Jurkat, Clone E6-1 (cell line): ENCODE measurements around the gene MADCAM1.

Experiments
- DNase-seq: peaks from one replicate; pipeline ENCODE4 v3.0.0-alpha.2; 2011; ENCODE audit warnings: low read depth, low spot score
- H3K4me3 ChIP-seq: 2 replicates; pipeline ENCODE4 v1.5.1; 2011; ENCODE audit warnings: mild to moderate bottlenecking, low read length, control low read depth, moderate library complexity

The MADCAM1 gene

GRCh38 chr19:483332-484072, 12.8 kb upstream of the MADCAM1 start:
- no peak for DNase-seq
- no peak overlapping the region for H3K4me3 ChIP-seq

DNA sequence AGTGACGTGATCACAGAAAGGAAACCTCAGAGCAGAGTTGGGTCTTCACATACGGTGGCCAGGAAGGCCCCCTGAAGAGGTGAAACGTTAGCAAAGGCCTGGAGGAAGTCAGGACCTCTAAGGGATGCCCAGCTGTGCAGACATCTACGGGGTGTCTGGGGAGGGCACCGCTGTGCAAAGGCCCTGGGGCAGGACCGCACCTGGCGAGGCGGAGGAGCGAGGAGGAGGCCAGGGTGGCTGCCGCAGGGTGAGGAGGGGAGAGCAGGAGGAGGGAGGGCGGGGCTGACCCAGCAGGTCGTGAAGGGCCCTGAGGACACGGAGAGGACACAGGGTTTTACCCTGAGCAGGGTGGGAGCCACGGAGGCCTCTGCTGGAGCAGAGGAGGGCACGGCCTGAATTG, 11.8 kb upstream of the MADCAM1 start:
- DNase-seq = no peak

GRCh38 chr19:485077-485476, 11.2 kb upstream of the MADCAM1 start:
- H3K4me3 ChIP-seq = no peak overlapping the region
- no peak for DNase-seq

More for the DNA sequence above, 11.8 kb upstream of the MADCAM1 start:
- no peak overlapping the region for H3K4me3 ChIP-seq

DNA sequence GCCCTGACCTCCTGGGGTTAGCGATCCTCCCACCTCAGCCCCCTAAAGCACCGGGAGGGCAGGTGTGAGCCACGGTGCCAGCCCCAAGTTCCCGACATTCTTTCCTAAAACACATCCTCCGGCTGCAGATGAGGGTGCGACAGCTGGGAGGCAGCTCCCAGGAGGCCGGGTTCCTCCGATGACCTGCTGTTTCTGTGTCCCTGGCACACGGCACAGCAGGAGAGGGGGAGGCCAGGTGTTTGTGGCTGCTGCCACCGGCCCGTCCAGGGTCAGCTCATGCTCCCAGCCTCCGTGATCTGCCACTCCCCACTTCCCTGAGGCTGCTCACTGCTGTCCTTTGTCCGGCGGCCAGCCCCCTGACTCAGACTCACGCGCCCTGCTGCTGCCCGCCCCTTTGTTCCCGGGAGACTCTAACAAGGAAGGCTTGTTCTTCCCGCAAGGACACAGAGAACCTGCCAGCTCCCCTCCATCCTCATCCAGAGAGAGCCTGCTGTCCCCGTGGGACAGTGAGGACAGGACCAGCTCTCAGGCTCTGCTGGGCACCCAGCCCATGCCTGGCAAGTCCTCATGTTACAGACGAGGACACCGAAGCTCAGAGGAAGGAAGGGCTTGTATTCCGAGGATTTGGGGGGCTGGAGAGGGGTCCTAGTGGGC, 10.6 kb upstream of the MADCAM1 start:
- no peak for DNase-seq
- H3K4me3 ChIP-seq = no peak overlapping the region

DNA sequence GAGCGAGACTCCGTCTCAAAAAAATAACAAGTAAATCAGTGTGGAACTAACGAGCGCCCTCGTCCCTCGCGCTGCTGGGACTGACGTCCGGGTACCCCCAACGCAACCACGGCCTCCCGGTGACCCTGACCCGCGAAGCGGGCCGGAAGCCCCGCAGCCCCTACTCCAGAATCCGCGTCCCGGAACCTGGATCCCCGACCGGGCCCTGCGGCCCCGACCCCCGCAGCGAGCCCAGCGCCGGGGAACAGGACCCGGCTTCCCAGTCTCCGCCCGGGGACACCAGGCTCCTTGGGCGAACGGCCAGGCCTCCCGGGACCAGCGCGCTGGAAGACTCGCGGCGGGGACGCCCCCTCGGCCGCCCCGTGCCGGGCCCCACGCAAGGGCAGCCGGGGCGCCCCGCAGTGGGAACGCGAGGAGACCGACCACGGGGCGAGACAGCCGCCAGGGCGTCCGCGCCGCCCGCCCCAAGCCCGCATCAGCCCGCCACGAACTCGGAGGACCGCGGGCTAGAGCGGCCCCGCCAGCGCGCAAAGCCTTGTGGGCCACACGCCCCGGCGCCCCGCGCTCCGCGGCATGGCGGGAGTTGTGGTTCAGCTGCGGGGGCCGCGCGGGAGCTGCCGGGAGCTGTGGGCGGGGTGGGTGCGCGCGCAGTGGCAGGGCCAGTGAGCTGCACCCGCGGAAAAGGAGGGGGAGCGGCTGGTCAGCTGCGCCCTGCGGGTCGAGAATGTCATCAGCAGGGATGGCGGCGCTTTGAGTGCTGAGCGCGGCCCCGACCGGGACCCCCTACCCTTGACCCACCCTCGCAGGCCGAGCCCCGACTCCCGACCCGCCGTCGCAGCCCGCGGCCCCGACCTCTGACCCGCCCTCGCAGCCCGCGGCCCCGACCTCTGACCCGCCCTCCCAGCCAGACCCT, 7.5 kb upstream of the MADCAM1 start:
- DNase-seq = peak; percentile 82
- peak overlapping the region; percentile 75 for H3K4me3 ChIP-seq

GRCh38 chr19:489418-490196, 6.7 kb upstream of the MADCAM1 start:
- peak overlapping the region; percentile 75 for H3K4me3 ChIP-seq
- DNase-seq = no peak

DNA sequence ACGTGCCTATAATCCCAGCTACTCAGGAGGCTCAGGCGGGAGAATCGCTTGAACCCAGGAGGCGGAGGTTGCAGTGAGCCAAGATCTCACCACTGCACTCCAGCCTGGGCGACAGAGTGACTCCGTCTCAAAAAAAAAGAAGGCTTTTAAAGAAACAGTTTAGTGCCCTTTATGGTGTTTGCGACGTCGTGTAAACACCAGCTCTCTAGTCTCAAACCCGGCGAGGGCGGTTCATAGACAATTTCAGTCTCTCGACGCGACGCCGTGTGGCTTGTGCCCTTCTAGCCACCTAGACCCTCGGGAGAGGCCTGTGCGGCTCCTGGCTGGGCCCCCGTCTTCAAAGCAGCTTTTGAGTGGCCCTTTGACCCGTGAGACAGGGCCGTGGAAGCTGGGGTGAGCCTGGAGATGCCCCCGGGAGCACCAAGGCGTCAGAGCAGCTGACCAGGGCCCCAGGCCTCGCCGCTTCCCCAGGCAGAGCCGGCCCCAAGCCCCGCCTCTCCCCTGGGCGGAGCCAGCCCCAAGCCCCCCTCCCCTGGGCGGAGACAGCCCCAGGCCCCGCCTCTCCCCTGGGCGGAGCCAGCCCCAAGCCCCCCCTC, 5.0 kb upstream of the MADCAM1 start:
- H3K4me3 ChIP-seq = no peak overlapping the region
- DNase-seq = no peak

GRCh38 chr19:492091-492531, 4.2 kb upstream of the MADCAM1 start:
- H3K4me3 ChIP-seq = no peak overlapping the region

DNA sequence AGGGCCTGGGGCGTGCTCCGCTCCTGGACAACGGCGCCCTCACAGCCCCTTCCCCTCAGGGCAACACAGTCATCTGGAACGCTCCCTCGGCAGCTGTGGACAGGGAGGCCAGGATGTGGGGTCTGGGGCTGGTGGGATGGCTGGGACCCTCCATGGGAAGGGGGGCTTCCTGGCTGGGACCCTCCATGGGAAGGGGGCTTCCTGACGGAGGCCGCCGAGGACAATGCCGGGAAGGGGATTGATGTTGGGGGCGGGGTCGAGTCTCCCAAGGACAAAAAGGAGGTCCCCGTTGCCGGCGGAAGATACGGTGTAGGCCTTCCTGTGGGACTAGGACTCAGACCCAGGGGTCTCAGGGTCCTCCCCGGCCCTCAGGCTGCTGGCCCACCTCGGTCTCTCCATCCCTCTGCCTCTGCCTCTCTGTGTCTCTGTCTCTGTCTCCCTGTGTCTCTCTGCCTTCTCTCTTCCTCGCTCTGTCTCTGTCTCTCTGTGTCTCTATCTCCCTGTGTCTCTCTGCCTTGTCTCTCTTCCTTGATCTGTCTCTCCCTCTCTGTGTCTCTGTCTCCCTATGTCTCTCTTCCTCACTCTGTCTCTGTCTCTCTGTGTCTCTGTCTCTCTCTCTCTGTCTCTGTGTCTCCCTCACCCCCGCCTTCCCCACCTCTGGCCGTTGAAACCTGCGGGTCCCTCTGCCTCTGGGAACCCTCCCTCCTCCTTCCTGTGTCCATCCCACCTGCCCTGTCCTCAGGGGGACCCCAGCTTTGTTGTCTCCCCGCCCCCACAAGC, 2.7 kb upstream of the MADCAM1 start:
- no peak overlapping the region for H3K4me3 ChIP-seq
- no peak for DNase-seq

More at GRCh38 chr19:492091-492531, 4.2 kb upstream of the MADCAM1 start:
- no peak for DNase-seq

DNA sequence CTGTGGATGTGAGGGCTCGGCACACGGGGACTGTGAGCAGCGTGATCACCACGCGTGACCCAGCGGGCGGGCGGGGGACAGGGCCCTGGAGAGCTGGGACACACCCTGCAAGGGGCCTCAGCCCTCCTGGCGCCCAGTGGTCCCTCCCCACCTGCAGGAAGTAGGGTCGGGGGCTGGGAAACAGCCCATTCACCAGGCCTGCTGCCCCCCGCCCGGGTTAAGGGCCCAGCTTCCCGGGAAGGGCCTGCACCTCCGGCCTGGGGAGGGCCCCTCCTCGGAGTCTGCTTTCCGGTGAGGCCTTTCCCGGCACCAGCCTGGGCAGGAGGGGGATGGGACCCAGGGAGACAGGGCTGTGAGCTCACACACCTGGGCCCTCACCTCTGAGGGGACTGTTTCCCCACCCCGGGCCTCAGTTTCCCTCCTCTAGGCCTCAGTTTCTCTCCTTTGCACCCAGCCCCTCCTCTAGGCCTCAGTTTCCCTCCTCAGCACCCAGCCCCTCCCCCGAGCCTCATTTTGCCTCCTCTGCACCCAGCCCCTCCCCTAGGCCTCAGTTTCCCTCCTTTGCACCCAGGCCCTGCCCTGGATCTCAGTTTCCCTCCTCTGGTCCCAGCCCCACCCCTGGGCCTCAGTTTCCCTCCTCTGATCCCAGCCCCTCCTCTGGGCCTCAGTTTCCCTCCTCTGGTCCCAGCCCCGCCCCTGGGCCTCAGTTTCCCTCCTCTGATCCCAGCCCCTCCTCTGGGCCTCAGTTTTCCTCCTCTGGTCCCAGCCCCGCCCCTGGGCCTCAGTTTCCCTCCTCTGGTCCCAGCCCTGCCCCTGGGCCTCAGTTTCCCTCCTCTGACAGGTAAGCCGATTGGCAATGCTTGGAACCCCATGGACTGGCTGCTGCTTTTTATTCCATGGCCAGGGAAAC, 1.9 kb upstream of the MADCAM1 start:
- H3K4me3 ChIP-seq = no peak overlapping the region
- DNase-seq = no peak

DNA sequence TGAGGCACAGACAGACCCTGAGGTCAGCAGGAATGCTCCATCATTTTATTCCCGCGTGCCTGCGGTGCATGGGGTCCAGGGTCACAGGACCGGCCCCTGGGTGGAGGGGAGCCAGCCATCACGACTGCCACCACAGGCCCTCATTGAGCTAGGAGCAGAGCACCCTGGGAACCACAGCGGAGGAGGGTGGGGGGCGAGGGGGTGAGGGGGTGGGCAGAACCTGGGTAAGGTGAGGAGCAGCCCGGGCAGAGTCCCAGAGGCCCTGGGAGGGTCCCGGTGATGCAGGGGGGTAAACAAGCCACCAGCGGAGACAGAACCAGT, 1.2 kb upstream of the MADCAM1 start:
- H3K4me3 ChIP-seq = no peak overlapping the region
- DNase-seq = no peak

GRCh38 chr19:495402-496111, 729 bp upstream of the MADCAM1 start:
- no peak for DNase-seq
- no peak overlapping the region for H3K4me3 ChIP-seq

- no peak overlapping the region for H3K4me3 ChIP-seq
- no peak for DNase-seq
These were observed 700 bp downstream of the MADCAM1 start for GRCh38 chr19:496986-497385.

GRCh38 chr19:497491-497868, 1.2 kb downstream of the MADCAM1 start:
- no peak for DNase-seq
- H3K4me3 ChIP-seq = no peak overlapping the region

DNA sequence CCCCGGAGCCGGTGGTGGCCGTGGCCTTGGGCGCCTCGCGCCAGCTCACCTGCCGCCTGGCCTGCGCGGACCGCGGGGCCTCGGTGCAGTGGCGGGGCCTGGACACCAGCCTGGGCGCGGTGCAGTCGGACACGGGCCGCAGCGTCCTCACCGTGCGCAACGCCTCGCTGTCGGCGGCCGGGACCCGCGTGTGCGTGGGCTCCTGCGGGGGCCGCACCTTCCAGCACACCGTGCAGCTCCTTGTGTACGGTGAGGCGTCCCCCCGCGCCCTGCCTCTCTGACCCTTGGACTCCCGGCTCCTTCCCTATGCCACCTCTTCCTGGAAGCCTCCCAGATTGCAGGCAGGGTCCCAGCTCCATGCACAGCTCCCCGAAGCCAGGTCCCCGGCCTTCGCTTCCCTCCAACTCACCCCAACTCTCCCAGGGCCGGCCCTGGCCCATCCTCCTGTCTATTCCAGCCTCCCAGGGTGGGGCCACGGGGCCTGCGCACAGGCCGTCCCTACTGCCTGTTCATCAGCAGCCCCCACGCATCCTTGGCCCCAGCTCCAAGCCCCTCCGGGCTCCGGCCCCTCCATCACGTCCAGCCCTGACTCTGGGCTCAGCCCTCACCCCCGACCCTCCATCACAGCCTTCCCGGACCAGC, 1.7 kb downstream of the MADCAM1 start:
- DNase-seq = no peak
- no peak overlapping the region for H3K4me3 ChIP-seq

DNA sequence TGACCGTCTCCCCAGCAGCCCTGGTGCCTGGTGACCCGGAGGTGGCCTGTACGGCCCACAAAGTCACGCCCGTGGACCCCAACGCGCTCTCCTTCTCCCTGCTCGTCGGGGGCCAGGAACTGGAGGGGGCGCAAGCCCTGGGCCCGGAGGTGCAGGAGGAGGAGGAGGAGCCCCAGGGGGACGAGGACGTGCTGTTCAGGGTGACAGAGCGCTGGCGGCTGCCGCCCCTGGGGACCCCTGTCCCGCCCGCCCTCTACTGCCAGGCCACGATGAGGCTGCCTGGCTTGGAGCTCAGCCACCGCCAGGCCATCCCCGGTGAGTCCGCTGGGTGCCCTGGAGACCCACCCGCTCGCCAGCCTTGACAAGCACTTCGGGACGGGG, 2.2 kb downstream of the MADCAM1 start:
- H3K4me3 ChIP-seq = no peak overlapping the region
- no peak for DNase-seq
